Right cardiac atrium (tissue), 5 donors: ENCODE results near the gene NCBP2L. TPM values are rescaled to one million over a fixed set of nuclear protein-coding genes. Genes with fewer than 3 reads are reported as not detected.

Experiments
- ATAC-seq, 2 donors: fragments of 200-7000 bp; cut with Tn5 transposase; one replicate each; pipeline versions ENCODE4 v1.8.0 to v1.9.1; 2020; ENCODE audit warnings: moderate library complexity in 2 of 2, mild to moderate bottlenecking in 1 of 2
- DNase-seq, 3 donors: peaks; one replicate each; pipeline ENCODE4 v3.0.0-alpha.2; 2020
- H3K27ac ChIP-seq: one replicate; pipeline ENCODE4 v1.5.1; 2013; ENCODE audit warnings: mild to moderate bottlenecking, low read length, control low read depth, moderate library complexity
- H3K27me3 ChIP-seq: one replicate; pipeline ENCODE4 v1.6.1; 2013; ENCODE audit not compliant: control insufficient read depth, insufficient read depth
- H3K4me1 ChIP-seq: one replicate; pipeline ENCODE4 v1.6.1; 2013; ENCODE audit warnings: low read length; ENCODE audit not compliant: control insufficient read depth, insufficient read depth
- H3K4me3 ChIP-seq: one replicate; pipeline ENCODE4 v1.5.1; 2013; ENCODE audit warnings: low read length, control low read depth
- H3K9me3 ChIP-seq: one replicate; pipeline ENCODE4 v1.6.1; 2013; ENCODE audit warnings: low read length; ENCODE audit not compliant: control insufficient read depth
- WGBS: extraction: QIAGEN DNeasy Blood & Tissue Kit; methylation state at CpG from one replicate; pipeline ENCODE4 v1.1.7; 2013; 5-methylcytosine and 5-hydroxymethylcytosine counted together
- intact Hi-C, 4 donors: fragments of 100-400 bp; cut with DNase I; formaldehyde crosslinking; loops; one replicate each; pipeline versions ENCODE4 v1.11.0 to v1.14.0; 2022 to 2023
- polyA plus RNA-seq: library from polyadenylated mRNA; stranded (reverse); fragments of 200-250 nt; gene quantifications from one replicate; pipeline ENCODE4 v1.2.3, GENCODE V29; 2013
- total RNA-seq, 4 donors: library from RNA; stranded (reverse); fragmentation: NEBNext Ultra II Directional; extraction: Animal tissue kit (Norgen Biotek cat#: 25700); gene quantifications; one replicate each; pipeline ENCODE4 v1.2.1, GENCODE V29; 2021
- donor health status: healthy with polysubstance abuse.
- donor health status: DM: no; HTN: yes; CAD: no.
- donor health status: DM: no; HTN: no; CAD: no.
- donor health status: DM: no; HTN: yes; CAD: no; lungs with severe emphysema.
- donor health status: DM: yes; HTN: yes; CAD: no.

The NCBP2L gene
- total and polyA plus RNA-seq, 5 donors = not detected

DNA sequence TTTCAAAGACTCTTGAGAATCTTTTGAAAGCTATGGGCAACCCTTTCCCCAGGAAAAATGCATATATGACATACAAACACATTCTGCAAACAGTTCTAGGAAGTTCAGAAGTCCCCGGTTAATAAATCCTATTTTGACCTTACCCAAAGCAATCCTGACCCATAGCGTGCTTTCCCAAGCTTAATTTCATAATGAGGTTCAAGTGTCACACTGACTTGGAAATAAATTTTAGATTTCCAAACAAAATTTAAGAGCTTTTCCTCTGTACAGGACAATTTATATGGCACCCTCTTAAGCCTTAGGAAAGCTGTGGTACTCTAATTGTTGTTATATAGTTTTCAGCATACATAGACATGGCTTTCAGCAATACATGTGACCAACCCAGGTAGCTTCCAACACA lies 59.4 kb downstream of the NCBP2L start:
- no peaks in the 10 kb centered on the region for H3K9me3 ChIP-seq
- no peak overlapping the region for H3K4me3 ChIP-seq
- WGBS = 90% methylated on average over 2 of the region's 2 CpGs
- no peaks in the 10 kb centered on the region for H3K27me3 ChIP-seq
- H3K27ac ChIP-seq = no peak overlapping the region
- H3K4me1 ChIP-seq = no peaks in the 10 kb centered on the region
- ATAC-seq (no peak), DNase-seq (no peak)
- intact Hi-C loops = no loop called here

DNA sequence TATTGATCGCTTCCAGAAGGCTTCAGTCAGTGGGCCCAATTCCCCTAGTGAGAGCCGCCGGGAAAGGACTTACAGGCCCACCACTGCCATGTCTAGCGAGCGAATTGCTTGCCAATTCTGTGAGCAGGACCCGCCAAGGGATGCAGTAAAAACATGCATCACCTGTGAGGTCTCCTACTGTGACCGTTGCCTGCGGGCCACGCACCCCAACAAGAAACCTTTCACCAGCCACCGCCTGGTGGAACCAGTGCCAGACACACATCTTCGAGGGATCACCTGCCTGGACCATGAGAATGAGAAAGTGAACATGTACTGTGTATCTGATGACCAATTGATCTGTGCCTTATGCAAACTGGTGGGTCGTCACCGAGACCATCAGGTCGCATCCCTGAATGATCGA lies 63.4 kb downstream of the NCBP2L start:
- WGBS = 96% methylated on average over 15 of the region's 15 CpGs
- Histone ChIP-seq H3K27me3 (no peaks in the 10 kb centered on the region), H3K27ac (no peak overlapping the region), H3K4me3 (no peak overlapping the region), H3K9me3 (no peaks in the 10 kb centered on the region), H3K4me1 (no peaks in the 10 kb centered on the region)
- ATAC-seq (no peak), DNase-seq (no peak)
- intact Hi-C loops = no loop called here

DNA sequence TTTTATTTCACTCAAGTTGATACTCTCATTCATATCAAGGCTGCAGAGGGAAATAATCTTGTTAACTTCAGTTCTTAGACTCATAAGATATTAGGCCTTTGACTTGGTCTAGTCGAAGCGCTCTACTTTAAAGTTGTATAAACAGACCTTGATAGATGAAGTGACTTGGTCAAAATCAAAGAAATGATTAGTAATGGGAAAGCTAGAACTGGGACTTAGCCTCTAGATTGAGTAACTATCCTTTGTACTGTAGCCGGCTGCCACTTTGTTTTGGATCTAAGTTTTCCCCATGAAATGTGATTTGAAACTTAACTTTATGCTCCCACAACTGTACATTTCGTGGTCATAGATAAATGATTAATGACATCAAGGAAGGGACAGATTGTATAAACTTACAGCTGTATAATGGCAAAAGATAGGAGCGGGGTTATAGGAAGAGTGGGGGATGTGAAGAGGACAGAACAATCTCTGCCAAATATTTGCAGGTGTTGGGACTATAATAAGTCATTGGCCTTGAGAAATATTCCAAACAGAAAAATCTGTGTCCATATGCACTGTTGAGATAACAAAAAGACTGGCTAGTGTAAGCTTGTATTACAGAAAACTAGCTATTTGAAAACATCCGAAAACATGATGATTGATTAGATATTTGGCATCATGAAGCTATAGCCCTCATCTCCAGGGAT lies 65.3 kb downstream of the NCBP2L start:
- H3K4me3 ChIP-seq = no peak overlapping the region
- no peak overlapping the region for H3K27ac ChIP-seq
- peaks cover 2% of the 10 kb centered on the region for H3K4me1 ChIP-seq
- DNase-seq (no peak), ATAC-seq (no peak)
- no peaks in the 10 kb centered on the region for H3K27me3 ChIP-seq
- H3K9me3 ChIP-seq = no peaks in the 10 kb centered on the region
- WGBS = 73% methylated on average over 6 of the region's 6 CpGs
- intact Hi-C loops = no loop called here

Other genes with a start within 250 kb of the NCBP2L start
- gene PRPS1, start 149.2 kb upstream of the NCBP2L start, total RNA-seq = 10 to 100 TPM; 20.4 to 26.3 (median 24.8) TPM
- gene PRPS1, start 149.2 kb upstream of the NCBP2L start, polyA plus RNA-seq = 13.9 TPM
- gene TSC22D3, start 1.9 kb upstream of the NCBP2L start, total RNA-seq = 100 to 1,000 TPM in 1 of 4 donors, 10 to 100 TPM in 3; 52.6 to 129 (median 71.0) TPM
- gene TSC22D3, start 1.9 kb upstream of the NCBP2L start, polyA plus RNA-seq = 104 TPM
- 1 to 10 TPM; 5.0 to 6.4 (median 5.9) TPM for gene MID2, start 48.1 kb downstream of the NCBP2L start, total RNA-seq
- gene MID2, start 48.1 kb downstream of the NCBP2L start, polyA plus RNA-seq = 0.79 TPM
- not detected for gene TEX13B, start 204.6 kb downstream of the NCBP2L start, total RNA-seq
- not detected for gene TEX13B, start 204.6 kb downstream of the NCBP2L start, polyA plus RNA-seq